Measurements from ENCODE around the gene LAMA2. TPM values are rescaled to one million over a fixed set of nuclear protein-coding genes. Genes with fewer than 3 reads are reported as not detected.
A peak's percentile ranks its signal among the peaks of the same experiment; 100 is the strongest.

Gene LAMA2
- total RNA-seq, 1 donor from 2014 or later = 1.8 TPM

GRCh38 chr6:129141499-129141898 lies 258.6 kb downstream of the LAMA2 start:
- H3K4me1 ChIP-seq (ENCODE audit: insufficient read depth, low read length) = no peaks in the 10 kb centered on the region
- DNase-seq (ENCODE audit: low read depth) (no peak), FAIRE-seq (peak; percentile 56)
- no peaks in the 10 kb centered on the region for H3K4me1 Mint-ChIP-seq (ENCODE audit: low read depth, unreplicated experiment)
- H3K27ac ChIP-seq (ENCODE audit: low read depth, low read length) = no peak overlapping the region
- no peaks in the 10 kb centered on the region for H3K36me3 ChIP-seq (ENCODE audit: insufficient read depth, low read length)
- no peaks in the 10 kb centered on the region for H3K79me2 ChIP-seq (ENCODE audit: insufficient read depth, low read length)
- no peaks in the 10 kb centered on the region for H3K36me3 Mint-ChIP-seq (ENCODE audit: low read depth, unreplicated experiment)
- no peak overlapping the region for H3K4me3 Mint-ChIP-seq (ENCODE audit: unreplicated experiment)
- H2AFZ ChIP-seq (ENCODE audit: low read depth, low read length) = no peak overlapping the region
- no peak overlapping the region for H3K27ac Mint-ChIP-seq (ENCODE audit: unreplicated experiment)
- no peaks in the 10 kb centered on the region for H3K27me3 Mint-ChIP-seq (ENCODE audit: low read depth, unreplicated experiment)
- H3K9me3 ChIP-seq (ENCODE audit: insufficient read depth, low read depth, low read length) = no peaks in the 10 kb centered on the region
- no peak overlapping the region for H3K4me3 ChIP-seq (ENCODE audit: insufficient read depth, low read depth, low read length)
- H3K27me3 ChIP-seq (ENCODE audit: insufficient read depth, low read length) = no peaks in the 10 kb centered on the region
- H3K9ac ChIP-seq (ENCODE audit: low read length) = no peak overlapping the region
- no peak overlapping the region for H3K4me2 ChIP-seq (ENCODE audit: low read length)
- no peak for TF ChIP-seq EZH2 (IDR thresholded peaks at IDR 0.05; ENCODE audit: insufficient read depth, low read length)
- no peak for TF ChIP-seq CTCF (IDR thresholded peaks at IDR 0.05; ENCODE audit: insufficient read depth, low read depth, low read length)
- H3K9me3 Mint-ChIP-seq (ENCODE audit: unreplicated experiment) = no peaks in the 10 kb centered on the region
- no peaks in the 10 kb centered on the region for H4K20me1 ChIP-seq (ENCODE audit: insufficient read depth, low read length)

- H3K4me3 ChIP-seq (ENCODE audit: insufficient read depth, low read depth, low read length) = no peak overlapping the region
- H2AFZ ChIP-seq (ENCODE audit: low read depth, low read length) = no peak overlapping the region
- H3K27ac Mint-ChIP-seq (ENCODE audit: unreplicated experiment) = no peak overlapping the region
- H3K9me3 Mint-ChIP-seq (ENCODE audit: unreplicated experiment) = peaks cover 2% of the 10 kb centered on the region
- no peaks in the 10 kb centered on the region for H3K27me3 ChIP-seq (ENCODE audit: insufficient read depth, low read length)
- H3K9me3 ChIP-seq (ENCODE audit: insufficient read depth, low read depth, low read length) = no peaks in the 10 kb centered on the region
- H3K4me1 ChIP-seq (ENCODE audit: insufficient read depth, low read length) = no peaks in the 10 kb centered on the region
- no peaks in the 10 kb centered on the region for H3K36me3 Mint-ChIP-seq (ENCODE audit: low read depth, unreplicated experiment)
- TF ChIP-seq CTCF (IDR thresholded peaks at IDR 0.05; ENCODE audit: insufficient read depth, low read depth, low read length) (no peak), EZH2 (IDR thresholded peaks at IDR 0.05; ENCODE audit: insufficient read depth, low read length) (no peak)
- H3K27me3 Mint-ChIP-seq (ENCODE audit: low read depth, unreplicated experiment) = no peaks in the 10 kb centered on the region
- no peak for FAIRE-seq
- H3K4me1 Mint-ChIP-seq (ENCODE audit: low read depth, unreplicated experiment) = no peaks in the 10 kb centered on the region
- H3K27ac ChIP-seq (ENCODE audit: low read depth, low read length) = no peak overlapping the region
- DNase-seq (ENCODE audit: low read depth) = no peak
- H3K4me3 Mint-ChIP-seq (ENCODE audit: unreplicated experiment) = no peak overlapping the region
- no peak overlapping the region for H3K4me2 ChIP-seq (ENCODE audit: low read length)
- no peaks in the 10 kb centered on the region for H3K79me2 ChIP-seq (ENCODE audit: insufficient read depth, low read length)
- no peaks in the 10 kb centered on the region for H4K20me1 ChIP-seq (ENCODE audit: insufficient read depth, low read length)
- no peaks in the 10 kb centered on the region for H3K36me3 ChIP-seq (ENCODE audit: insufficient read depth, low read length)
- no peak overlapping the region for H3K9ac ChIP-seq (ENCODE audit: low read length)
Measured at GRCh38 chr6:129146902-129147301, 264.0 kb downstream of the LAMA2 start.

GRCh38 chr6:129150507-129150906 lies 267.6 kb downstream of the LAMA2 start:
- peaks cover 2% of the 10 kb centered on the region for H3K9me3 Mint-ChIP-seq (ENCODE audit: unreplicated experiment)
- FAIRE-seq = no peak
- H3K4me1 Mint-ChIP-seq (ENCODE audit: low read depth, unreplicated experiment) = no peaks in the 10 kb centered on the region
- Histone ChIP-seq H3K36me3 (ENCODE audit: insufficient read depth, low read length) (no peaks in the 10 kb centered on the region), H3K9ac (ENCODE audit: low read length) (no peak overlapping the region), H3K27me3 (ENCODE audit: insufficient read depth, low read length) (no peaks in the 10 kb centered on the region), H3K9me3 (ENCODE audit: insufficient read depth, low read depth, low read length) (no peaks in the 10 kb centered on the region), H3K79me2 (ENCODE audit: insufficient read depth, low read length) (no peaks in the 10 kb centered on the region), H3K4me1 (ENCODE audit: insufficient read depth, low read length) (no peaks in the 10 kb centered on the region), H3K27ac (ENCODE audit: low read depth, low read length) (no peak overlapping the region), H4K20me1 (ENCODE audit: insufficient read depth, low read length) (no peaks in the 10 kb centered on the region), H3K4me3 (ENCODE audit: insufficient read depth, low read depth, low read length) (no peak overlapping the region), H3K4me2 (ENCODE audit: low read length) (no peak overlapping the region), H2AFZ (ENCODE audit: low read depth, low read length) (no peak overlapping the region)
- H3K4me3 Mint-ChIP-seq (ENCODE audit: unreplicated experiment) = no peak overlapping the region
- DNase-seq (ENCODE audit: low read depth) = no peak
- no peak overlapping the region for H3K27ac Mint-ChIP-seq (ENCODE audit: unreplicated experiment)
- TF ChIP-seq EZH2 (IDR thresholded peaks at IDR 0.05; ENCODE audit: insufficient read depth, low read length) (no peak), CTCF (IDR thresholded peaks at IDR 0.05; ENCODE audit: insufficient read depth, low read depth, low read length) (no peak)
- no peaks in the 10 kb centered on the region for H3K27me3 Mint-ChIP-seq (ENCODE audit: low read depth, unreplicated experiment)
- no peaks in the 10 kb centered on the region for H3K36me3 Mint-ChIP-seq (ENCODE audit: low read depth, unreplicated experiment)
